Caco-2 (cell line): Measurements from ENCODE around the gene GULP1. TPM values are rescaled to one million over a fixed set of nuclear protein-coding genes. Genes with fewer than 3 reads are reported as not detected.

Experiments
- BruUV-seq: library from RNA; stranded (reverse); fragments of 400-500 nt; replicated peaks from 2 replicates; lab custom pipeline; 2021; lab: Mats Ljungman, UMichigan
- CTCF ChIA-PET: fragments of 300-600 bp; sonication (Branson Sonifier 250); formaldehyde crosslinking; loops from one replicate; lab custom pipeline; 2022; ENCODE audit warnings: antibody characterized with exemption; lab: Charles Lee
- POLR2A ChIA-PET: fragments of 300-600 bp; sonication (Branson Sonifier 250); formaldehyde crosslinking; loops from one replicate; lab custom pipeline; 2022; ENCODE audit warnings: antibody characterized with exemption; lab: Charles Lee
- DNase-seq, 2 experiments: peaks; one replicate each; pipeline versions ENCODE4 v3.0.0 to v3.0.0-alpha.2; 2020 to 2022
- H3K27me3 ChIP-seq: replicated peaks from 2 replicates; pipeline ENCODE4 v1.6.0; 2011; ENCODE audit warnings: low read length; ENCODE audit not compliant: control insufficient read depth, insufficient read depth
- H3K36me3 ChIP-seq: 2 replicates; pipeline ENCODE4 v1.5.1; 2011; ENCODE audit warnings: low read length; ENCODE audit not compliant: control insufficient read depth, insufficient read depth
- H3K4me1 ChIP-seq: fragments of 250-450 bp; sonication (Bioruptor Pico); 2 replicates; pipeline ENCODE4 v1.5.1; 2020; ENCODE audit warnings: mild to moderate bottlenecking
- H3K4me3 ChIP-seq: 2 replicates; pipeline ENCODE4 v1.5.1; 2011; ENCODE audit warnings: low read depth, mild to moderate bottlenecking, control low read depth, low read length
- H3K9me3 ChIP-seq: fragments of 250-450 bp; sonication (Bioruptor Pico); 2 replicates; pipeline ENCODE4 v1.5.1; 2020; ENCODE audit warnings: mild to moderate bottlenecking, moderate library complexity
- H3K27ac Mint-ChIP-seq: one replicate; pipeline ENCODE4 v1.8.0; 2022; ENCODE audit warnings: mixed read lengths; ENCODE audit not compliant: unreplicated experiment
- H3K27me3 Mint-ChIP-seq: one replicate; pipeline ENCODE4 v1.8.0; 2022; ENCODE audit warnings: mixed read lengths; ENCODE audit not compliant: insufficient read depth, unreplicated experiment
- H3K36me3 Mint-ChIP-seq: one replicate; pipeline ENCODE4 v1.8.0; 2022; ENCODE audit warnings: mild to moderate bottlenecking, mixed read lengths; ENCODE audit not compliant: insufficient read depth, unreplicated experiment
- H3K4me1 Mint-ChIP-seq: one replicate; pipeline ENCODE4 v1.8.0; 2022; ENCODE audit warnings: low read depth, mixed read lengths; ENCODE audit not compliant: unreplicated experiment
- H3K4me3 Mint-ChIP-seq: one replicate; pipeline ENCODE4 v1.8.0; 2022; ENCODE audit warnings: mild to moderate bottlenecking, moderate library complexity, mixed read lengths; ENCODE audit not compliant: unreplicated experiment
- H3K9me3 Mint-ChIP-seq: one replicate; pipeline ENCODE4 v1.8.0; 2022; ENCODE audit warnings: mixed read lengths; ENCODE audit not compliant: unreplicated experiment
- CTCF ChIP-seq, 2 experiments: fragments of 200-600 bp in 1 of 2; IDR thresholded peaks; 1 replicate in 1 of 2; 2 replicates in 1 of 2; pipeline versions ENCODE4 v1.5.1 to v1.8.0; 2011 to 2022; ENCODE audit warnings: antibody characterized with exemption in 1 of 2, control low read depth in 1 of 2, inconsistent platforms in 1 of 2, low read depth in 1 of 2, low read length in 1 of 2, mild to moderate bottlenecking in 1 of 2, moderate library complexity in 1 of 2; ENCODE audit not compliant: insufficient read depth in 1 of 2, severe bottlenecking in 1 of 2, unreplicated experiment in 1 of 2
- intact Hi-C: fragments of 100-400 bp; cut with micrococcal nuclease; formaldehyde crosslinking; loops from one replicate; pipeline ENCODE4 v1.10.0; 2022; ENCODE audit not compliant: unreplicated experiment
- total RNA-seq: library from RNA; stranded (reverse); gene quantifications from 2 replicates; pipeline ENCODE4 v1.2.3, GENCODE V29; 2022

GULP1 gene
- total RNA-seq, 1 experiment from 2014 or later: 32.4 TPM

- Histone ChIP-seq H3K36me3 (no peaks in the 10 kb centered on the region), H3K4me1 (no peaks in the 10 kb centered on the region), H3K9me3 (0 out of 2 replicates have a peak, but pooled peaks cover 1% of the 10 kb centered on the region), H3K4me3 (no peak overlapping the region), H3K27me3 (no peaks in the 10 kb centered on the region)
- no peak for DNase-seq
- Mint-ChIP-seq H3K36me3 (no peaks in the 10 kb centered on the region), H3K27ac (no peak overlapping the region), H3K4me1 (no peaks in the 10 kb centered on the region), H3K9me3 (no peaks in the 10 kb centered on the region), H3K27me3 (no peaks in the 10 kb centered on the region), H3K4me3 (no peak overlapping the region)
- ChIA-PET CTCF (no interaction called here), POLR2A (no interaction called here)
- intact Hi-C loops: no loop called here
- no TSS peak for BruUV-seq
- no peak for TF ChIP-seq CTCF (IDR thresholded peaks at IDR 0.05; ENCODE audit: insufficient read depth in 1 of 2, low read depth in 1 of 2, low read length in 1 of 2, severe bottlenecking in 1 of 2, unreplicated experiment in 1 of 2)
These were observed 107.5 kb downstream of the GULP1 start for GRCh38 chr2:188399159-188399558.

- Histone ChIP-seq H3K9me3 (0 out of 2 replicates have a peak, but pooled peaks cover 4% of the 10 kb centered on the region), H3K36me3 (no peaks in the 10 kb centered on the region), H3K4me1 (no peaks in the 10 kb centered on the region), H3K4me3 (no peak overlapping the region), H3K27me3 (no peaks in the 10 kb centered on the region)
- TF ChIP-seq CTCF (IDR thresholded peaks at IDR 0.05; ENCODE audit: insufficient read depth in 1 of 2, low read depth in 1 of 2, low read length in 1 of 2, severe bottlenecking in 1 of 2, unreplicated experiment in 1 of 2): no peak
- Mint-ChIP-seq H3K4me1 (no peaks in the 10 kb centered on the region), H3K4me3 (no peak overlapping the region), H3K27ac (no peak overlapping the region), H3K9me3 (peaks cover 27% of the 10 kb centered on the region), H3K36me3 (no peaks in the 10 kb centered on the region), H3K27me3 (no peaks in the 10 kb centered on the region)
- ChIA-PET POLR2A (no interaction called here), CTCF (no interaction called here)
- no peak for DNase-seq
- intact Hi-C loops: no loop called here
- no TSS peak for BruUV-seq
These were observed 112.0 kb downstream of the GULP1 start for GRCh38 chr2:188403676-188404075.

GRCh38 chr2:188404341-188405004 lies 112.8 kb downstream of the GULP1 start:
- ChIA-PET POLR2A (no interaction called here), CTCF (no interaction called here)
- BruUV-seq: no TSS peak
- DNase-seq: no peak
- Histone ChIP-seq H3K9me3 (0 out of 2 replicates have a peak, but pooled peaks cover 4% of the 10 kb centered on the region), H3K4me3 (no peak overlapping the region), H3K4me1 (no peaks in the 10 kb centered on the region), H3K27me3 (no peaks in the 10 kb centered on the region), H3K36me3 (no peaks in the 10 kb centered on the region)
- Mint-ChIP-seq H3K4me1 (no peaks in the 10 kb centered on the region), H3K4me3 (no peak overlapping the region), H3K27me3 (no peaks in the 10 kb centered on the region), H3K36me3 (no peaks in the 10 kb centered on the region), H3K9me3 (peaks cover 35% of the 10 kb centered on the region), H3K27ac (no peak overlapping the region)
- intact Hi-C loops: no loop called here
- TF ChIP-seq CTCF (IDR thresholded peaks at IDR 0.05; ENCODE audit: insufficient read depth in 1 of 2, low read depth in 1 of 2, low read length in 1 of 2, severe bottlenecking in 1 of 2, unreplicated experiment in 1 of 2): no peak
